Right renal cortex interstitium (tissue), 3 donors: Measurements from ENCODE around the gene MGMT. TPM values are rescaled to one million over a fixed set of nuclear protein-coding genes. Genes with fewer than 3 reads are reported as not detected.

Source experiments
- DNase-seq, 3 donors: peaks; one replicate each; pipeline ENCODE4 v3.0.0-alpha.2; 2013; ENCODE audit warnings: low read depth in 3 of 3, low spot score in 2 of 3
- polyA plus RNA-seq, 3 donors: library from polyadenylated mRNA; unstranded; fragments of 120-200 nt; gene quantifications; one replicate each; pipeline ENCODE4 v1.2.1, GENCODE V29; 2013; ENCODE audit not compliant: insufficient read length in 3 of 3

Gene MGMT
- polyA plus RNA-seq, 3 donors: 15.7 to 21.3 (median 18.3) TPM

DNA sequence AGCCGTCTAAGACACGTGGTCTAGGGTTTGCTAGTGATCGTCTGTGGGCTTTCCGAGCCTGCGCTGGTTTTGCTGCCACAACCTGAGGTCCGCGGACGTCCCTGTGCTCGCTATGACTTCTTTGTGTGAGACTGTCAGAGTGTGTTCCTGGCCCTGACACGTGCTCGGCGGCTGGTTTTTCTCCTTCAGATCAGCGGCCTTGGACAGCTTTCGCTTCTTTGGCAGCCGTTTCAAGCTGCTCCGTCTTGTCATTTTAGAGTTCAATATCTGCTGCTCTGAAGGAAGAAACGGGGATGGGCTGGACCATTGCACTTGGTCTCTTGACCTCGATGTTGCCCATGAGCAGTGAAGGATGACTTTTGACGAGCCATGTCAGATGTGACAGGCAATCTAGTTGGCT, 147.3 kb downstream of the MGMT start:
- no peak for DNase-seq

DNA sequence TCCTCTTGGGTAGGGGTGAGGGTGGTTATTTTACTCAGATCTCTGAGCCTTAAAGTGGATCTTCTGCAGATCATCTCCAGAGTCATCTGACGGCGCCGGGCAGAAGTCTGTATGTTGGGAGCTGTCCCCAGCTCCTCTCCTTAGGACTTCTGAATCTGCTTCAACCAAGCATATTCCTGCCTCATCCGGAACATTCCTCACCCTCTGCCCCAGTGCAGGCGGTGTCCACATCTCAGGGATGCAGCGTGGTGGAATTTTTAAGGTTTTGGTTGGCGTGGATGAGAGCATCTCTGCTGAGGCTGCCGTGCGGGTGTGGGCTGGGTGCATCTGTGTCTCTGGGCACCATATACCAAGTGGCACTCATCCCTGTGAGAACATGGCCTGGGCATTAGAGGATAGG, 148.3 kb downstream of the MGMT start:
- DNase-seq: no peak

DNA sequence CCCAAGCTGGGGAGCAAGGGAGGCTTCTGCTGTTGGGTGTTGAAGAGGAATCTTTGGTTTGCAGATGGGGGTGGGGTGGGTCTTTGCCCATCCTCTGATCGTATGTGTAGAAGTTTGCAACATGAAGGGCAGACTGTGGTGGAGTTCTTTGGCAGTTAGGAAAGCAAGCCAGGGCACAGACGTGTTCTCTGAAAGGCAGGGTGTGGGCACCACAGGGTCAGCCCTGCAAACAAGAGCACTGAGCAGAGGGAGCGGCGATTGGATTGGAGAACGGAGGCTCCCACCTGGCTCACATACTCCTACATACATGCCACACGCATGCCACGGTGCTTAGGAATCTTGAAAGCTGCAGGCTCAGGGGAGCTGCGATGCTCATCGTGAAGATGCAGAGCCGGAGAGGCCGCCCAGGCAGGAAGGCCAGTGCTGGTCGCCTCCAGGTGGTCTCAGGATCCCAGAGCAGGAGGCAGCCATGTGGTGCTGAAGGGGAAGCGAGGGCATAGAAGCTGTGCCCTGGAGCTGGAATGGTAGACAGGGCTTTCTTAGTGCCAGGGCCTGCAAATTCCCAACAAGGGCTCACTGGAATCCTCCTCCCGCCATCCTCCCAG, 149.0 kb downstream of the MGMT start:
- no peak for DNase-seq

DNA sequence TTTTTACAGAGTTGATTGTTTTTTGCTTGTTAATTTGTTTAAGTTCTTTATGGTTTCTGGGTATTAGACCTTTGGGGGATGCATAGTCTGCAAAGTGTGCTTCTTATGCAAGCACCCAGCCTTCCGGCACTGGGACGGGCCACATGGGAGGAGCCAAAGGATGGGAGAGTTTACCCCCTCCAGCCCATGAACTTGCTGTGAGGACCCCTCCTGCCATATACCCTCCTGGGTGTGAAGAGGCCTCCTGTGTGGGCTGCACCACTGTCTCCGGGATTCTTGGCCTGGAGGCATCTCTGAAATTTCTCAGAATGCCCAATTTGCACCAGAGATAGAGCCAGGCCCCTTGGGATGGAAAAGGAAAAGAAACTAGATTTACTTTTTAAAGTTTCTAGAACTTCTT, 150.7 kb downstream of the MGMT start:
- DNase-seq: no peak

DNA sequence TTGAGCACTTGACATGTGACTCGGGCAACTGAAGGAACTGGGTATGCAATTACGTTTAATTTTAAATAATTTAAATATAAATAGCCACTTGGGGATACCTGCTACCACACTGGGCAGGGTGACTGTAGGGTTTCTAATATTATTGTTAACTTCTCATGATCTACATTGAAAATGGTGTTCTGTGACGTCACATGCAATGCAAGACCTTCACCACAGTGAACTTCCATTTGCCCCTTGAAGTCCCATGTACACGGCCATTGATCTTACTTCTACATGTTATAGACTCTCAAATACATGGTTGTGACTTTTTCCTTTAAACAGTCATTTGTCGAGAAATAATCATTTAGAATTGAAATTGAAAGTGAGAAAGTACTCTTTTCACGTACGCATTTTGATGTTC, 154.0 kb downstream of the MGMT start:
- DNase-seq: no peak

DNA sequence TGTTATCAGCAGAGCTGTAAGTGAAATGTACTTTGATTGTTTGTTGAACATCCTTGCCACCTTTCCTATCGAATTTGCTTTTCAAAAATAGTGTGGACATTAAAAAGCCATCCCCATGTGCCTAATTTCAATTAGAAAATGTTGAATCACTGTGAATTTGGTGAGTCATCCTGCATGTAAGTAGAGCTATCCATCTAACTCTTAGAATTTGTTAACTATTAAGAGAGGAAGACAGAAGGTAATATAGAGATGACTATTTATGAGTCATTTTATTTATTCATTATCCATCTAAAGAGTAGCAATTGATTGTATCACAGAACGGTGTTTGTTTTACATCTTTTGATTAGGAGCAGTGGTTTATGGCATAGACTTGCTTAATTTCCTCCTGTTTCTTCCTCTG, 154.7 kb downstream of the MGMT start:
- no peak for DNase-seq

DNA sequence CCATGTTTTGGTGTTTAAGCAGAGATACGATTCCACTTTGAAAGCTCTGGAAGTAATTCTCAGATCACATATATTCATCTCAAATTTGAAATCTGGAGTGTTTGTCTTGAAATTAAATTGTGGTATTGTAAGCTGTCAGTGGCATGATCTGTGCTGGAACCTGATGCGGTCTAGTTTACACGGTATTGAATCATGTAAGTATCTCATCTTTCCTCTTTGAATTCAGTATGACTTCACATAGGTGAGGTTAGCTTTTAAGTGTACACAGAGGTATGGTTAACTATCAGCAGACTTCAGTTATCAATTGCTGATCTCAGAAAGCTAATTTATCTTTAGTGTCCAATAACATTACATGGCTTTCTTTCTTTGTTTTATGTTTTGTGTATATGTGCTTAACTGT, 155.2 kb downstream of the MGMT start:
- no peak for DNase-seq

DNA sequence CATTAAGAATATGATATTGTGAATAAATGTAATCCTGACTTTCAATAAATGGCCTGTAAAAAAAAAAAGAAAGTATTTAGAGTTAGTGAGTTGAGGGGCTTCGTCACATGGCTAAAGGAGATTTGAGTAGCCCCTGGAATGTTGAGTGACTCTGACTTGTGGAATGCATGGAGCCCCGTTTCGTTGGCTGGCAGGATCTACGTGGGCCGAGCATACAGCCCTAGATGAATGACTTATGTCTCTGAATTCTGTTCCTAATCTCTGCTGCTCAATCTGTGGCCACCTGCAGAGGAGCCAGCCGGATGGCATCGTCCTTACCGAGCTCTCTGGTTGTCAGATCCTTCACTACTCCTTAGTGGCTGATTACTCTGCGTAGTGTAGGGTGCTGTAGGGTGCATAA, 155.7 kb downstream of the MGMT start:
- no peak for DNase-seq

DNA sequence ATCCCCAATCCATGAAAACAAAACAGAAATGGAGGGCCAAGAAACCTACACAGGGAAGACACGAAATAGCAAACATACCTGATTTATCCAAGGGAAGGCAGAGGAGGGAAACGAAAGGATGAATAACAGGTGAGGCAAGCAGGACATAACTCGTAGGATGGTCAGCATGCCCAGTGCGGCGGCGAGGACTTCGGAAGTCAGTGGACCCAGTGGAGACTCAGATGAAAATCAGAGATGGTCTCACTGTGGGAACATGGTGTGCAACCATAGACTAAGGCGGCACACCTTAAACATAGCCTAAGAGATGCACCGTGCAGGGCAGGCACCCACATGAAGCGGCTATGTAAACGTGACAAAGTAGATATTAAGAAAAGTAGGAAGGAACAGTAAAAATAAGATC, 157.5 kb downstream of the MGMT start:
- no peak for DNase-seq

DNA sequence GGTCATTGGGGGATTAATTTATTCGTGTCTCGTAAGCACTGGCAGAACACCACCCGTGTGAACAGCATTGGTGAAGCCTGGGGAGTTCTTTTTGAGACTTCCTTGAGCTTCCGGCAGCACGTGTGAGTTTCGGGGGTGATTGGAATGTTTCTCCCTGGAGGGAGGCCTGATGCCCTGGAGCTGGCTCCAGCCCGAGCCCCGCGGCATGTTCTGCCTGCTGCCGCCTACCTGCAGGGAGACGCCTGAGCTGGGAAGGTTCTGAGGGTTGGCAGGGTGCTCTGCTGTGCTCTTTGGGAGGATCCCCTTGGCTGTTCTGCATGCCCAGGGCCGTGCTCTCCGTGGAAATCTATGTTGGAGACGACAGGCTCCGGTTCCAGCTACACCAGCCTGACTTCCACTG, 159.3 kb downstream of the MGMT start:
- DNase-seq: no peak

DNA sequence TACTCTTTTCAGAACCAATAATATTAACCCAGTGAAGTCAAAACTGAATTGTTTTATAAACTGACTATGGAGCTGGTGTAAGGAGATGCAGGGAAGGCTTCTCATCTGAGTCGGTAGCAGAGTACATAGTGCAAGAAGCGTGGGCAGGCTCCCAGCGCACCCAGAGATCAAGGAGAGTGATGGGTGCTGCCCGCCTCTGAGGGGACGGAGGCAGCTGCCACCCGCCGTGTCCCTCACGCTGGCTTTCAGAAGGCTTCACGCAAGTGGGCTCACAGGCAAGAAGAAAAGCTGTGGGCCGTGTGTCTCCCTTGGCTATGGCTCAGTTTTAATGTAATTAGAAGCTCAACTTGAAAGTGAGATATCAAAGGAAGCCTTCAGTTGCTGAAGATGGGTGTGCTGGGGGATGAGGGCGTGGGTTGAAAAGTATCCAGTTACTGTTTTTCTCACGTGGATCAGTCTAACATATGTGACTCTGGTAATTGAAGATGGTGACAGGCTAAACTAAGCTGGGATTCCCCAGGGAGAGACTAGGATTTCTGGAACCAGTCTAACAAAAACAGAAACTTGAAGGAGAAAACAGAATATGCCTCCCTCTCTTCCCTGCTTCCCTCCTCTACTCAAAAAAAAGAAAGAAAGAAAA, 159.9 kb downstream of the MGMT start:
- no peak for DNase-seq

DNA sequence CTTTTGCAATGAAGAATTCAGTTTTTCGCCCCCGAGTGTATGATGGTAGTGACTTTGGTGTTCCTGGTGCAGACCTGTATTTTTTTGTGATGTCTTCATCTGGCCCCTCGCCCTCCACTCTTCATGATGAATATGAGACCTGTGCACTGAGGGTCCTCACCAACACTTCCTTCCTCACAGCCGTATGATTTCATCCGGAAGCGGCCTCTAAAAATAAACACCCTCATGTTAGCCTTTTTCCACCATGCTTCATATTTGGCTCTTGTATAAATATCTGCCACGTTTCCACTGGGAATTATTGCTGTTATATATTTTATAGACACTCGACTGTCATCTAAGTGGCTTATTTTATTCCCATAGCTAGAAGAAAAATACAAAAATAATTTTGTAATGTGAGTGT, 160.4 kb downstream of the MGMT start:
- DNase-seq: no peak

DNA sequence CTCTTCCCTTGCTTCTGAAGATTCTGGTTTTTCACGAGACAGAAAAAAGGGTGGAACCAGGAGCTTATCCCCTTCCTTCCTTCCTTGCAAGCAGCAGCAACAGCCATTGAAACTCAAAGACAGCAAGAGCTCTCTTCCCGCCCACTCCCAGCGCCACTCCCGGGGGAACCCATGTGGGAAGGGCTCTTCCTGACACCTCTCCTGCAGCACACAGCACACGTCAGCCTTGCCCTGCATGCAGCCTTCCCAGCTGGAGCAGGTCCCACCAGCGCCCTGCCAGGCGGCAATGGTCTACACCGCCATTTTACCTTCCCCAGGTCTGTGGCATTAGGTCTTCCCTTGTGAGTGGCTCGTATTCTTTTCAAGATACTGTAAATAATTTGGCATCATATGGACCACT, 161.8 kb downstream of the MGMT start:
- no peak for DNase-seq

DNA sequence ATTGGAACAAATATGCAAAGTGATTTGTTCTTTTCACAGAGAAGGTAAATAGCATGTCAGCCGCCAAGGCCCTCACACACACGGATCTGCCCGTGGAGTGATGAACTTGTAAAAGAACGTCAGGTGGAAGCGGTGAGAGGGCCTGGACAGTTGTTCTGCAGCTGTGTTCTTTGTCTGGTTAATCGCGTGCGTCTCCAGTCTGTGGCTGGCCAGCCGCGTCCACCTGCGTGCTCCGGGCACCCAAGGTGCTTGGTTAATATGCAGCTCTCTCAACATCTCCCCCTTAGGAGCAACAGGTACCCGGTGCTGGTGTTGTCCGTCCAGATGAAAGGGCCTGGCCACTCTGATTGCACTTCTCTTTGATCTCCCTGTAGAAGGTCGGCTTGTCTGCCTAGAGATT, 162.9 kb downstream of the MGMT start:
- DNase-seq: no peak

DNA sequence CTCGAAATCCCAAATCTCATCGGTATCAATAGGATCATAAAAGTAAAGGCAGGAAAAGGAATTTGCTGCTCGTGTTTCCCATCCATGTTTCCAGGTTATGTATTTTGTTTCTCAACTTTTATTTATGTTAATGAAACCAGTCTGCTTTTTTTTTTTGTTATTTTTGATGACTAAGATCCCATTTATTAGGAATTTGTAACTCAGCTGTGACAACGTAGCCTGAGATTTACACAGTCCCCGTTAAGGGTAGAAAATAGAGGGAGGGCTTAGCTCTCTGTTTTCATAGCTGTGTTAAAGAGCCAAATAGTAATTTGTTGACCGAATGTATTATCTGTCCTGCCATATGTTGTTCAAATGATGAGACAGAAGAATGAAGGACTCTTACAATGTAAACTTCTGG, 164.0 kb downstream of the MGMT start:
- no peak for DNase-seq

DNA sequence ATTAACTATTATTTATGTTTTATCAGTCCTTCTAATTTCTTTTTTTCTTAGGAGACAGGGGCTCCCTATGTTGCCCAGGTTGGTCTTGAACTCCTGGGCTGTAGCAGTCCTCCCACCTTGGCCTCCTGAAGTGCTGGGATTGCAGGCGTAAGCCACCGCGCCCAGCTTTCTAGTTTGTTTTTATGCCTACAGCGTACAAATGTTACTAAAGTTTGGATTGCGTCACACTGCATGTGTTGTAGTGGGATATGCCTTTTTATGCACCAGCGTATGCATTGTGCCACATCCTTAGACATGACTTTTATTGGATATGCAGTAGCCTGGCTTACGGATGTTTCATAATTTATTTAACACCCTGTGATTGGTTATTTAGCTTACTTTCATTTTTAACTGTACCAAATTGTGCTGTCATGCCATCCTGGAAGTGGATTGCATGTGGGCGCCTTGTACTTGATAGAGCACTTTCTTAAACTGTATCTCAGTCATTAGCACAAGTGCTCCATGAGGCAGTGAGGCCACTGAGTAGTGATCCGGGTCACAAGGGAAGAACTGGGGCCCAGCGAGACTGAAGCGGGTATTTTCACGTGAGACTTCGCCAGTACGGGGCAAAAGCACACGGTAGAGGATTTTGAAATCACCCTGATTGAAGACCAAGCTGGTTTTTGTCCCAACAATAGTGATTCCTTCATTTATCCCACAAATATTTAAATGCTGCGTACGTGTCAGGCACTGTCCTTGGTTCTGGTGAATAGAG, 165.0 kb downstream of the MGMT start:
- DNase-seq: no peak

DNA sequence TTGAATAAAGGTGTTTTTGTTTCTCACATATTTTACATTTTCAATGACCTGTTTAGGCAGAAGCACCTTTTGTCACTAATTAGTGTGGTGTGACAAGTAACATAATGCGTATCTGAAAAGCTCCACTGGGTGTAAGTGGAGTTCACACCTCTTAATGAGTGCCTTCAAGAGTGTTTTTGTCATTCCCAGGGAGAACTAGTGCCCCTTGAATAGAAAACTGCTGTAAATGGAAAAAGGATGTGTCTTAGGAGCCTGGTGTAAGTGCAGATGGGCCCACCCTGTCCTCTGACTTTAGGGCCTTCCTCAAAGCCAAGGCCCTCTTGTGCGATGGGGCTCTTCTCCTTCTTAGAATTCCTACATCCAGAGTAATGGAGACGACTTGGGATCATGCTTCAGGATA, 170.0 kb downstream of the MGMT start:
- no peak for DNase-seq

DNA sequence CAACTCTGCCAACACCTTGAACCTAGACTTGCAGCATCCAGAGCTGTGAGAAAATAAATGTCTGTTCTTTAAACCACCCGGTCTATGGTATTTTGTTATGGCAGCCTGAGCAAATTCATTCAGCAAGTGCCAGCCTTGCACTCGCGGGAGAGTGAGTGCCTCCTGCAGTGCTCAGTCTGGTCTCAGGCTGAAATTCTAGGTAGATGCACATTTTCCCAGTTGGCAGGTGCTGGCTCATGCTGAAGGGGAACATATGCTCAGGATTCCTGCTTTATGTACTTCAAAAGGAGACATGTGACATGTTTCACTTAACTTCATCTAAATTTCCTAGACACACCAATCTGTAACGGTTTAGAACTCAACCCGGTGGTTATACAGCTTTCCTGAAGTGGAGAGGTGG, 170.8 kb downstream of the MGMT start:
- no peak for DNase-seq

DNA sequence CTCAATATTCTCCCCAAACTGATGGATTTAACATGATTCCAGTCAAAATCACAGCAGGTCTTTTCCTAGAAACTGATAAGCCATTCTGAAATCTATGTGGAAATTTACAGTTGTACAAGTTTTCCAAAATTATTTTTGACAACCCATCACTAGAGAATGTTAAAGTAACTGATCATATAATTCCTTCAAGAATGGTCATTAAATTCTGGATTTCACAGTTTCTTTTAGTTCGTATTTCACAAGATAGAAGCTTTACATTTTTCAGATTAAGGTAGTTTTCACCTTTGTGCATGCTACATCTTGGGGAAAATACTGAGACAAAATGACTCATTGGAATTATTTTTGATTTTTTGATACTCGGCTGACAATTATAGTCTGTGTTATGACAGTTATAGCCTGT, 174.3 kb downstream of the MGMT start:
- DNase-seq: no peak

DNA sequence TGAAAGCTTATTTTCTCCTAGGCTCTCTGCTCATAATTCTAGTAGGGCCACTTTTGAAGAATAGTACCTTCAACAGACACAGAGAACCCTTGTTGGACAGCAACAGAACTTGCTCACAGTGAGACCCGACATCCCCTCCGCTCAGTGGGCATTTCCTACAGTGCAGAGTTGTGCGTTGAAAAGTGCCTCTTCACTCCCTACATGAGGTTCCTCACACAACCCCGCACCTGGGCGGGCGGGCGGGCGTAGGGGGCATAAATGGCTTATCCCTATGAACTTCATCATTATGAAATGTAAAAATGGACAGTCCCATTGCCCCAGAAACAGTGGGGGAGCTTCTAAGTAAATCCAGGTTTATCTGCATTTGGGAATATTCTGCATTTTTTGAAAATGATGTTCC, 174.9 kb downstream of the MGMT start:
- no peak for DNase-seq

DNA sequence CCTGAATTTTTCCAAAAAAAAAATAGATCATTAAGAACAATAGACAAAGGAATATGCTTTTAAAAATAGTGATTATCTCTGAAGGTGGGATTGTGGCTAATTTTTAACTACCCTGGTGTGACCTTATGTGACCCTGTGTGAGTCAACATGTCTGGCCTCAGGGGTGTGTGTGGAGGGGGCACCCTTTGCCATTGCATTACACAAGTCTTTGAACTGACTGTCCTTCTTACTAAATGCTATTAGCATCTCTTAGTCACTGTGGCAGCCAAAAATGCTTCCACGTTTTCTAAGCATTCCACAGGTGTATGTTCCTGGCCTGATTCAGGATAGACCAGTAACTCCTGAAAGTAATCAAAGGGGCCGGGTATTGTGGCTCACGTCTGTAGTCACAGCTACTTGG, 175.4 kb downstream of the MGMT start:
- no peak for DNase-seq

DNA sequence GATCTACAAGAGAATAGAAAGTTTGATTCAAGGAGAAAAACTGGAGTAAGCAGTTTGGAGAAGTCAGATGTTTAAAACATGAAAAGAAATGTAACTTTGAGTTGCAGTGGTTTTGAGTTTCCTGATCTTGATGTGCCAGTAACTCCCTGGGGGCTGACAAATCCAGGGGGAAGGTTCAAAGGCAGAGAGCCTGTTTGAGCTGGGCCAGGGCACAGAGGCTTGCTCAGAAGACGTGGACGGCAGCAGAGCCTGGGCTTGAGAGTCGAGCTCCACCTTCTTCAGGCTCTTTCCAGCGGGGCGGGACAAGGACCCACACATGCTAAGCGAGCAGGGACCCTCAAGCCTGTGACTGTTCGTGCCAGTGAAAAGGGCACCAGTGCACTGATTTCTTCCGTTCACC, 176.2 kb downstream of the MGMT start:
- no peak for DNase-seq
